Left lung (tissue), 10 donors: ENCODE measurements around the gene FXYD3. TPM values are rescaled to one million over a fixed set of nuclear protein-coding genes. Genes with fewer than 3 reads are reported as not detected.

Experiments
- ATAC-seq: fragments of 200-7000 bp; cut with Tn5 transposase; one replicate; pipeline ENCODE4 v1.9.1; 2020; ENCODE audit warnings: moderate library complexity
- DNase-seq, 4 donors: peaks; one replicate each; pipeline ENCODE4 v3.0.0-alpha.2; 2013 to 2020
- H3K27ac ChIP-seq, 2 donors: fragments of 200-600 bp; sonication (generic) in 1 of 2; one replicate each; pipeline versions ENCODE4 v1.5.0 to v1.8.0; 2020 to 2021
- H3K27me3 ChIP-seq, 2 donors: fragments of 200-600 bp; sonication (generic) in 1 of 2; one replicate each; pipeline versions ENCODE4 v1.5.0 to v1.8.0; 2020 to 2021
- H3K36me3 ChIP-seq, 2 donors: fragments of 200-600 bp; sonication (generic) in 1 of 2; one replicate each; pipeline versions ENCODE4 v1.5.0 to v1.8.0; 2020 to 2021
- H3K4me1 ChIP-seq, 2 donors: fragments of 200-600 bp; one replicate each; pipeline ENCODE4 v1.8.0; 2021
- H3K4me3 ChIP-seq, 2 donors: fragments of 200-600 bp; sonication (generic) in 1 of 2; one replicate each; pipeline versions ENCODE4 v1.5.0 to v1.8.0; 2020 to 2021; ENCODE audit warnings: mild to moderate bottlenecking in 1 of 2
- H3K9me3 ChIP-seq, 2 donors: fragments of 200-600 bp; sonication (generic) in 1 of 2; one replicate each; pipeline versions ENCODE4 v1.5.0 to v1.8.0; 2020 to 2021
- intact Hi-C, 2 donors: fragments of 100-400 bp; cut with DNase I; formaldehyde crosslinking; loops; one replicate each; pipeline versions ENCODE4 v1.11.2 to v1.14.2; 2022
- polyA plus RNA-seq, 6 donors: library from polyadenylated mRNA; unstranded; fragments of 120-200 nt; gene quantifications; one replicate each; pipeline ENCODE4 v1.2.1, GENCODE V29; 2013; ENCODE audit not compliant: insufficient read length in 6 of 6
- total RNA-seq, 2 donors: library from RNA; stranded (reverse); fragmentation: NEBNext Ultra II Directional; extraction: Animal tissue kit (Norgen Biotek cat#: 25700); gene quantifications; one replicate each; pipeline ENCODE4 v1.2.1, GENCODE V29; 2021
- TF ChIP-seq, protein P1 (sequence below), 2 donors: fragments of 200-600 bp; sonication (generic) in 1 of 2; IDR thresholded peaks; one replicate each; pipeline versions ENCODE4 v1.5.0 to v1.8.0; 2021; ENCODE audit warnings: antibody characterized with exemption in 2 of 2
- donor health status: DM: no; HTN: yes; CAD: no.
- donor health status: DM: no; HTN: no; CAD: no.

FXYD3 gene
- total and polyA plus RNA-seq, 8 donors = 17.5 to 207 (median 27.1) TPM

DNA sequence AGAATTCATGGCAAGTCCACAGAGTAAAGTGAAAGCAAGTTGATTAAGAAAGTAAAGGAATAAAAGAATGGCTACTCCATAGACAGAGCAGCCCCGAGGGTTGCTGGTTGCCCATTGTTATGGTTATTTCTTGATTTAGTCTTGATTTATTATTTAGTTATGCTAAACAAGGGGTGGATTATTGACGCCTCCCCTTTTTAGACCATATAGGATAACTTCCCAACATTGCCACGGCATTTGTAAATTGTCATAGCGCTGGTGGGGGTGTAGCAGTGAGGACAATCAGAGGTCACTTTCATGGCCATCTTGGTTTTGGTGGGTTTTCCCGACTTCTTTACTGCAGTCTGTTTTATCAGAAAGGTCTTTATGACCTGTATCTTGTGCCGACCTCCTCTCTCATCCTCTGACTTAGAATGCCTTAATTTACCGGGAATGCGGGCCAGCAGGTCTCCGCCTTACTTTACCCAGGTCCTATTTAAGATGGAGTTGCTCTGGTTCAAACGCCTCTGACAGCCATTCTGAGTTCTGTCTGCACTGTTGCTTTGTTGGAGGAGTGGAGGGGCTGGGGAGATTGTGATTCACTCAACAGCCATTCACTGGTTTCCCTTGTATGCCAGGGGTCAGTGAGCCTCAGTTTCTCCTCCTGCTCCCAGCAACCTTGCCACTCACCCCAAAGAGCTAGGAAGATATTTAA lies 46.5 kb upstream of the FXYD3 start:
- DNase-seq = no peak
- no peak for ATAC-seq
- no peak overlapping the region for H3K4me3 ChIP-seq
- TF ChIP-seq, protein P1, sequence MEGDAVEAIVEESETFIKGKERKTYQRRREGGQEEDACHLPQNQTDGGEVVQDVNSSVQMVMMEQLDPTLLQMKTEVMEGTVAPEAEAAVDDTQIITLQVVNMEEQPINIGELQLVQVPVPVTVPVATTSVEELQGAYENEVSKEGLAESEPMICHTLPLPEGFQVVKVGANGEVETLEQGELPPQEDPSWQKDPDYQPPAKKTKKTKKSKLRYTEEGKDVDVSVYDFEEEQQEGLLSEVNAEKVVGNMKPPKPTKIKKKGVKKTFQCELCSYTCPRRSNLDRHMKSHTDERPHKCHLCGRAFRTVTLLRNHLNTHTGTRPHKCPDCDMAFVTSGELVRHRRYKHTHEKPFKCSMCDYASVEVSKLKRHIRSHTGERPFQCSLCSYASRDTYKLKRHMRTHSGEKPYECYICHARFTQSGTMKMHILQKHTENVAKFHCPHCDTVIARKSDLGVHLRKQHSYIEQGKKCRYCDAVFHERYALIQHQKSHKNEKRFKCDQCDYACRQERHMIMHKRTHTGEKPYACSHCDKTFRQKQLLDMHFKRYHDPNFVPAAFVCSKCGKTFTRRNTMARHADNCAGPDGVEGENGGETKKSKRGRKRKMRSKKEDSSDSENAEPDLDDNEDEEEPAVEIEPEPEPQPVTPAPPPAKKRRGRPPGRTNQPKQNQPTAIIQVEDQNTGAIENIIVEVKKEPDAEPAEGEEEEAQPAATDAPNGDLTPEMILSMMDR (IDR thresholded peaks at IDR 0.05) = no peak
- intact Hi-C loops = loop anchor here in 1 of 2 donors (10.0 kb wide), 1 partner anchor 66 kb away; the partner anchor contains the start of genes FXYD1 and LGI4
- H3K9me3 ChIP-seq = peaks cover 0 to 9% of the 10 kb centered on the region in 2 donors
- no peak overlapping the region for H3K27ac ChIP-seq
- H3K4me1 ChIP-seq = no peaks in the 10 kb centered on the region
- H3K36me3 ChIP-seq = no peaks in the 10 kb centered on the region
- no peaks in the 10 kb centered on the region for H3K27me3 ChIP-seq

DNA sequence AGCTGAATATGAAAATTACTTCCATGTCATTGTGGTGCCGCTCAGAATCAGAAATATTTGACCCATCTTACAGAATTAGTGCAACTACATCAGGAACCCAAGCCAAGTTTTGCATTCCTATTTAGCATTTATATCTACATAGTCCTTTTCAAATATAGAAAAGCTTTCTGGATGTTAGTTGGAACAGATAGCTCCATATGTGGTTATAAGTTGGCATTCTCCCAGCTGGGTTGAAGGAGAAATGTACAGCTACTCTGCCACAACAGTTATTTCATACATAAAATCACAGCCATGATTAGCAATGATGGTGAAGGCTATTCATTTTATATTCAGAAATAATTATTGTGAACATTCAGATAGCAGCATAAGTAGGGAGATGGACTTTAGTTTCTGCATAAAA lies 45.9 kb upstream of the FXYD3 start:
- Histone ChIP-seq H3K4me1 (no peaks in the 10 kb centered on the region), H3K9me3 (peaks cover 0 to 9% of the 10 kb centered on the region in 2 donors), H3K27me3 (no peaks in the 10 kb centered on the region), H3K4me3 (no peak overlapping the region), H3K36me3 (no peaks in the 10 kb centered on the region), H3K27ac (no peak overlapping the region)
- no peak for ATAC-seq
- intact Hi-C loops = loop anchor here in 1 of 2 donors (10.0 kb wide), 1 partner anchor 65 kb away; the partner anchor contains the start of genes FXYD1 and LGI4
- peak in 1 of 4 donors; percentile 11 for DNase-seq
- TF ChIP-seq, protein P1 (IDR thresholded peaks at IDR 0.05) = no peak

DNA sequence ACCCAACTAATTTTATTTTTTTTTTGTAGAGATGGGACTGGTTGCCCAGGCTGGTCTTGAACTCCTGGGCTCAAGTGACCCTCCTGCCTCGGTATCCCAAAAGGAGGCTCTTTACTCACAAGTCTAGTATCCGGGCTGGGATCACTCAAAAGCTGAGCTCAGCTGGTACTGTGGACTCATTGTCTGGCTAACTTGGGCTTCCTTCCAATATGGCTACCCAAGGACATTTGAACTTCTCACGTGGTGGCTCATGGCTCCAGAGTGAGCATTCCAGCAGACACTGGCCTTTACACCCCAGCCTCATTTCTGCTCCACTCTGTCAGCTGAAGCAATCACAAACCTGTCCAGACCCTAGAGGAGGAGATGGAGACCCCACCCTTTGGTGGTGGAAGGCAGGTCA lies 45.2 kb upstream of the FXYD3 start:
- ATAC-seq (no peak), DNase-seq (no peak)
- Histone ChIP-seq H3K27me3 (no peaks in the 10 kb centered on the region), H3K27ac (no peak overlapping the region), H3K9me3 (peaks cover 0 to 9% of the 10 kb centered on the region in 2 donors), H3K4me1 (no peaks in the 10 kb centered on the region), H3K4me3 (no peak overlapping the region), H3K36me3 (no peaks in the 10 kb centered on the region)
- TF ChIP-seq, protein P1 (IDR thresholded peaks at IDR 0.05) = no peak
- intact Hi-C loops = no loop called here

DNA sequence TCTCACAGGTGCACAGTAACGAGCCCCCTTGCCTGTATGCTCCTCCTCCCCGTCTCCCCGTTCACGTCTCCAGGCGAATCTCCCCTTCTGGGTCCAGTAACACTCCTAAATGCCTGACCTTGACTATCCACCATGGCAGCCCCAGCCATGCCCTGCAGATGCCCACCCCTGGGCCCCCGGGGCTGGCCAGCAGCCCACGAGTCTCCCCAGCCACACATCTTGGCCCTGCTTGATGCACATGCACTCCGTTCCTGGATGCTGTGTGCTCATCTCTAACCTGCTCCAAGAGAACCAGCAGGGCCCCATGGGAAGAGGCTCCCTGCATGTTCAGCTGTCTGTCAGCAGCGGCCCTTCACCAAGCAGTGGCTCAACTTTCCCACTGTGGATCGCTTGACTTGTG lies 42.1 kb upstream of the FXYD3 start:
- TF ChIP-seq, protein P1 (IDR thresholded peaks at IDR 0.05) = no peak
- DNase-seq (no peak), ATAC-seq (no peak)
- H3K36me3 ChIP-seq = no peaks in the 10 kb centered on the region
- H3K27me3 ChIP-seq = no peaks in the 10 kb centered on the region
- H3K4me1 ChIP-seq = no peaks in the 10 kb centered on the region
- peaks cover 0 to 9% of the 10 kb centered on the region in 2 donors for H3K9me3 ChIP-seq
- no peak overlapping the region for H3K4me3 ChIP-seq
- intact Hi-C loops = no loop called here
- no peak overlapping the region for H3K27ac ChIP-seq

DNA sequence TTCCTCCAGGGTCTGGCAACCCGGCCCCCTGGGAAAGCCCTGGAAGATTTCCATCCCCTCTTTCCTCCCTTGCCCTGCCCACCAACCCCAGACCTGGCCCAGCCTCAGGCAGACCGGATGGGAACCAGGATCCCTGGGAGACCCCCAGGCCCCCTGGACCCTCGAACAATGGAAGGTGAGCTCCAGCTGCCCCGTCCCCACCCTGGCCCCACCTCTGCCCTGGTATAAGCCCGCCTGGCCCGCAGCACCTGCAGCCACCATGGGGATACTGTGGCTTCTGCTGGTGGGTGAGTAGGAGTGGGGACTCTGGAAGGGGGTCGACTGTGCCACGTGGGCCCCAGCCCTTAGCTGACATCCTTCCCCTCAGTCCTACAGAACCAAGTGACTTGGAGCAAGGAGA lies 41.7 kb upstream of the FXYD3 start:
- no peak for ATAC-seq
- no peaks in the 10 kb centered on the region for H3K27me3 ChIP-seq
- H3K4me3 ChIP-seq = no peak overlapping the region
- H3K9me3 ChIP-seq = peaks cover 0 to 9% of the 10 kb centered on the region in 2 donors
- H3K4me1 ChIP-seq = no peaks in the 10 kb centered on the region
- intact Hi-C loops = no loop called here
- no peaks in the 10 kb centered on the region for H3K36me3 ChIP-seq
- no peak for DNase-seq
- TF ChIP-seq, protein P1 (IDR thresholded peaks at IDR 0.05) = no peak
- no peak overlapping the region for H3K27ac ChIP-seq
